Glutamatergic neuron (in vitro differentiated cells): Measurements from ENCODE around the gene ZPBP2. TPM values are rescaled to one million over a fixed set of nuclear protein-coding genes. Genes with fewer than 3 reads are reported as not detected.

Experiments used
- DNase-seq: peaks from one replicate; pipeline ENCODE4 v3.0.0; 2022
- H3K27ac Mint-ChIP-seq: one replicate; pipeline ENCODE4 v1.8.0; 2020; ENCODE audit warnings: mild to moderate bottlenecking, mixed read lengths, inconsistent platforms; ENCODE audit not compliant: unreplicated experiment
- H3K27me3 Mint-ChIP-seq: one replicate; pipeline ENCODE4 v1.8.0; 2020; ENCODE audit warnings: mild to moderate bottlenecking, moderate library complexity, mixed read lengths, inconsistent platforms; ENCODE audit not compliant: unreplicated experiment
- H3K36me3 Mint-ChIP-seq: one replicate; pipeline ENCODE4 v1.8.0; 2020; ENCODE audit warnings: mild to moderate bottlenecking, mixed read lengths, inconsistent platforms; ENCODE audit not compliant: unreplicated experiment
- H3K4me1 Mint-ChIP-seq: one replicate; pipeline ENCODE4 v1.8.0; 2020; ENCODE audit warnings: mild to moderate bottlenecking, low read depth, mixed read lengths, inconsistent platforms; ENCODE audit not compliant: unreplicated experiment
- H3K4me3 Mint-ChIP-seq: one replicate; pipeline ENCODE4 v1.8.0; 2020; ENCODE audit warnings: mild to moderate bottlenecking, mixed read lengths, inconsistent platforms; ENCODE audit not compliant: unreplicated experiment
- H3K9me3 Mint-ChIP-seq: one replicate; pipeline ENCODE4 v1.8.0; 2020; ENCODE audit warnings: mild to moderate bottlenecking, moderate library complexity, mixed read lengths, inconsistent platforms; ENCODE audit not compliant: unreplicated experiment
- CTCF ChIP-seq: fragments of 200-600 bp; sonication (generic); IDR thresholded peaks from one replicate; pipeline ENCODE4 v1.5.0; 2021; ENCODE audit not compliant: partially characterized antibody, unreplicated experiment
- total RNA-seq: library from RNA; stranded (reverse); fragmentation: NEBNext Ultra II Directional; extraction: Animal tissue kit (Norgen Biotek cat#: 25700); gene quantifications from one replicate; pipeline ENCODE4 v1.2.1, GENCODE V29; 2021; ENCODE audit not compliant: unreplicated experiment

The ZPBP2 gene
- total RNA-seq, 1 donor from 2014 or later = not detected

- Mint-ChIP-seq H3K4me3 (no peak overlapping the region), H3K4me1 (no peaks in the 10 kb centered on the region), H3K27me3 (no peaks in the 10 kb centered on the region), H3K36me3 (peaks cover 19% of the 10 kb centered on the region), H3K9me3 (peaks cover 8% of the 10 kb centered on the region), H3K27ac (no peak overlapping the region)
- no peak for TF ChIP-seq CTCF
- DNase-seq = no peak
Observed at GRCh38 chr17:39822051-39822451, 46.0 kb upstream of the ZPBP2 start.

- Mint-ChIP-seq H3K27me3 (no peaks in the 10 kb centered on the region), H3K9me3 (peaks cover 8% of the 10 kb centered on the region), H3K4me3 (no peak overlapping the region), H3K4me1 (no peaks in the 10 kb centered on the region), H3K36me3 (peaks cover 19% of the 10 kb centered on the region), H3K27ac (no peak overlapping the region)
- no peak for TF ChIP-seq CTCF
- no peak for DNase-seq
Observed at GRCh38 chr17:39823407-39824054, 44.5 kb upstream of the ZPBP2 start.

GRCh38 chr17:39826334-39826733 lies 41.7 kb upstream of the ZPBP2 start:
- Mint-ChIP-seq H3K9me3 (peaks cover 8% of the 10 kb centered on the region), H3K36me3 (peaks cover 14% of the 10 kb centered on the region), H3K4me3 (no peak overlapping the region), H3K4me1 (no peaks in the 10 kb centered on the region), H3K27me3 (no peaks in the 10 kb centered on the region), H3K27ac (no peak overlapping the region)
- no peak for TF ChIP-seq CTCF
- DNase-seq = no peak

- Mint-ChIP-seq H3K4me3 (no peak overlapping the region), H3K4me1 (no peaks in the 10 kb centered on the region), H3K27me3 (no peaks in the 10 kb centered on the region), H3K27ac (no peak overlapping the region), H3K9me3 (peaks cover 5% of the 10 kb centered on the region), H3K36me3 (peaks cover 5% of the 10 kb centered on the region)
- no peak for DNase-seq
- no peak for TF ChIP-seq CTCF
Observed at GRCh38 chr17:39828443-39828842, 39.6 kb upstream of the ZPBP2 start.

- Mint-ChIP-seq H3K4me3 (no peak overlapping the region), H3K27ac (no peak overlapping the region), H3K36me3 (no peaks in the 10 kb centered on the region), H3K4me1 (no peaks in the 10 kb centered on the region), H3K27me3 (no peaks in the 10 kb centered on the region), H3K9me3 (peaks cover 1% of the 10 kb centered on the region)
- no peak for TF ChIP-seq CTCF
- no peak for DNase-seq
Observed at GRCh38 chr17:39831588-39831987, 36.4 kb upstream of the ZPBP2 start.
